Fibroblast of lung (primary cell): ENCODE results near the gene CALY. TPM values are rescaled to one million over a fixed set of nuclear protein-coding genes. Genes with fewer than 3 reads are reported as not detected.
A peak's percentile ranks its signal among the peaks of the same experiment; 100 is the strongest.

Source experiments
- DNase-seq, 2 donors: peaks; one replicate each; pipeline versions ENCODE4 v3.0.0 to v3.0.0-alpha.2; 2010; ENCODE audit warnings: low read depth in 2 of 2
- H2AFZ ChIP-seq: 2 replicates; pipeline ENCODE4 v1.5.1; 2012; ENCODE audit warnings: low read length, control low read depth, inconsistent platforms
- H3K27ac ChIP-seq: 2 replicates; pipeline ENCODE4 v1.5.1; 2011; ENCODE audit warnings: low read length, control low read depth; ENCODE audit not compliant: insufficient read depth
- H3K27me3 ChIP-seq: 2 replicates; pipeline ENCODE4 v1.5.1; 2011; ENCODE audit warnings: mild to moderate bottlenecking, low read length; ENCODE audit not compliant: control insufficient read depth, insufficient read depth
- H3K36me3 ChIP-seq: 2 replicates; pipeline ENCODE4 v1.5.1; 2011; ENCODE audit warnings: low read length; ENCODE audit not compliant: control insufficient read depth, insufficient read depth
- H3K4me1 ChIP-seq: 2 replicates; pipeline ENCODE4 v1.5.1; 2011; ENCODE audit warnings: low read length; ENCODE audit not compliant: control insufficient read depth, insufficient read depth; ENCODE audit errors: extremely low read depth
- H3K4me2 ChIP-seq: 2 replicates; pipeline ENCODE4 v1.5.1; 2011; ENCODE audit warnings: low read length, control low read depth; ENCODE audit not compliant: insufficient read depth; ENCODE audit errors: extremely low read depth
- H3K4me3 ChIP-seq, 4 experiments: fragments of 200-600 bp in 1 of 4; sonication (generic) in 1 of 4; replicated peaks in 1 of 4; 2 replicates each; pipeline ENCODE4 v1.5.1; 2011 to 2016; ENCODE audit warnings: low read length in 4 of 4, low read depth in 3 of 4, mild to moderate bottlenecking in 3 of 4, control low read depth in 2 of 4, inconsistent platforms in 1 of 4, mixed read lengths in 1 of 4; ENCODE audit not compliant: insufficient read depth in 1 of 4; ENCODE audit errors: control extremely low read depth in 1 of 4
- H3K79me2 ChIP-seq: 2 replicates; pipeline ENCODE4 v1.5.1; 2012; ENCODE audit warnings: mild to moderate bottlenecking, low read length, inconsistent platforms; ENCODE audit not compliant: control insufficient read depth, insufficient read depth
- H3K9ac ChIP-seq: 2 replicates; pipeline ENCODE4 v1.5.1; 2011; ENCODE audit warnings: mild to moderate bottlenecking, low read length, control low read depth; ENCODE audit not compliant: insufficient read depth
- H3K9me3 ChIP-seq: 2 replicates; pipeline ENCODE4 v1.5.1; 2012; ENCODE audit warnings: low read depth, low read length; ENCODE audit not compliant: control insufficient read depth, insufficient read depth
- H4K20me1 ChIP-seq: 2 replicates; pipeline ENCODE4 v1.5.1; 2011; ENCODE audit warnings: low read length; ENCODE audit not compliant: control insufficient read depth, insufficient read depth; ENCODE audit errors: extremely low read depth
- CTCF ChIP-seq, 2 donors: IDR thresholded peaks in 1 of 2; conservative IDR thresholded peaks in 1 of 2; 1 replicate in 1 of 2; 2 replicates in 1 of 2; pipeline ENCODE4 v1.5.1; 2011 to 2012; ENCODE audit warnings: low read length in 2 of 2, control low read depth in 1 of 2, inconsistent platforms in 1 of 2, low read depth in 1 of 2, mild to moderate bottlenecking in 1 of 2
- EZH2 ChIP-seq: IDR thresholded peaks from 2 replicates; pipeline ENCODE4 v1.5.1; 2012; ENCODE audit warnings: low read length, control low read depth, mild to moderate bottlenecking; ENCODE audit errors: missing control alignments
- polyA plus RNA-seq, 2 donors: library from polyadenylated mRNA; depleted of rRNA in 1 of 2; stranded (reverse) in 1 of 2; unstranded in 1 of 2; fragments of >200 nt; gene quantifications; 2 replicates each; pipeline ENCODE4 v1.2.1, GENCODE V29; 2011 to 2012; ENCODE audit warnings: missing spikeins in 1 of 2
- total RNA-seq: library from RNA; depleted of rRNA; stranded (reverse); fragments of >200 nt; gene quantifications from 2 replicates; pipeline ENCODE4 v1.2.1, GENCODE V29; 2014

CALY gene
- total and polyA plus RNA-seq, 2 donors (not counting 1 experiment from before 2014, with no cell fraction given) = not detected

GRCh38 chr10:133279326-133280226 is 57.1 kb downstream of the CALY start:
- no peaks in the 10 kb centered on the region for H3K9me3 ChIP-seq
- H3K4me1 ChIP-seq = peaks cover 6% of the 10 kb centered on the region
- no peak overlapping the region for H3K9ac ChIP-seq
- no peak for DNase-seq
- H3K36me3 ChIP-seq = peaks cover 20% of the 10 kb centered on the region
- no peaks in the 10 kb centered on the region for H3K27me3 ChIP-seq
- H3K4me2 ChIP-seq = no peak overlapping the region
- H2AFZ ChIP-seq = no peak overlapping the region
- no peak overlapping the region for H3K27ac ChIP-seq
- H3K4me3 ChIP-seq = no peak overlapping the region
- no peaks in the 10 kb centered on the region for H3K79me2 ChIP-seq
- TF ChIP-seq EZH2 (no peak), CTCF (conservative IDR thresholded peaks at IDR 0.05 in 1 of 2, IDR thresholded peaks at IDR 0.05 in 1 of 2; ENCODE audit: low read depth in 1 of 2, low read length in 2 of 2) (no peak)
- no peaks in the 10 kb centered on the region for H4K20me1 ChIP-seq

- Histone ChIP-seq H3K9ac (no peak overlapping the region), H3K4me1 (peaks cover 6% of the 10 kb centered on the region), H4K20me1 (no peaks in the 10 kb centered on the region), H3K27ac (no peak overlapping the region), H3K4me3 (no peak overlapping the region), H3K27me3 (no peaks in the 10 kb centered on the region), H2AFZ (no peak overlapping the region), H3K9me3 (no peaks in the 10 kb centered on the region), H3K36me3 (peaks cover 18% of the 10 kb centered on the region), H3K79me2 (no peaks in the 10 kb centered on the region), H3K4me2 (no peak overlapping the region)
- TF ChIP-seq EZH2 (no peak), CTCF (conservative IDR thresholded peaks at IDR 0.05 in 1 of 2, IDR thresholded peaks at IDR 0.05 in 1 of 2; ENCODE audit: low read depth in 1 of 2, low read length in 2 of 2) (no peak)
- DNase-seq = peak; percentile 44 to 81
These were observed 58.0 kb downstream of the CALY start for GRCh38 chr10:133278577-133279265.

GRCh38 chr10:133277993-133278576 is 58.6 kb downstream of the CALY start:
- no peaks in the 10 kb centered on the region for H3K79me2 ChIP-seq
- no peaks in the 10 kb centered on the region for H4K20me1 ChIP-seq
- peaks cover 6% of the 10 kb centered on the region for H3K4me1 ChIP-seq
- H3K9me3 ChIP-seq = no peaks in the 10 kb centered on the region
- no peak overlapping the region for H2AFZ ChIP-seq
- H3K27me3 ChIP-seq = no peaks in the 10 kb centered on the region
- no peak overlapping the region for H3K9ac ChIP-seq
- H3K4me2 ChIP-seq = no peak overlapping the region
- peaks cover 14% of the 10 kb centered on the region for H3K36me3 ChIP-seq
- H3K4me3 ChIP-seq = no peak overlapping the region
- no peak overlapping the region for H3K27ac ChIP-seq
- no peak for DNase-seq
- TF ChIP-seq CTCF (conservative IDR thresholded peaks at IDR 0.05 in 1 of 2, IDR thresholded peaks at IDR 0.05 in 1 of 2; ENCODE audit: low read depth in 1 of 2, low read length in 2 of 2) (no peak), EZH2 (no peak)
